Hepatocyte (in vitro differentiated cells): ENCODE measurements around the gene MOB2. TPM values are rescaled to one million over a fixed set of nuclear protein-coding genes. Genes with fewer than 3 reads are reported as not detected.

Experiments
- DNase-seq: peaks from one replicate; pipeline ENCODE4 v3.0.0-alpha.2; 2016; ENCODE audit warnings: low spot score
- H2AFZ ChIP-seq: fragments of 200-600 bp; sonication (generic); 2 replicates; pipeline ENCODE4 v1.6.0; 2016; ENCODE audit warnings: antibody characterized with exemption, mild to moderate bottlenecking
- H3K27ac ChIP-seq: fragments of 200-600 bp; sonication (generic); 2 replicates; pipeline ENCODE4 v1.5.1; 2016; ENCODE audit warnings: mild to moderate bottlenecking
- H3K27me3 ChIP-seq: fragments of 200-600 bp; sonication (generic); 2 replicates; pipeline ENCODE4 v1.6.1; 2016
- H3K36me3 ChIP-seq: fragments of 200-600 bp; sonication (generic); replicated peaks from 2 replicates; pipeline ENCODE4 v1.5.1; 2016; ENCODE audit warnings: low read depth; ENCODE audit not compliant: insufficient read depth
- H3K4me1 ChIP-seq: fragments of 200-600 bp; sonication (generic); 2 replicates; pipeline ENCODE4 v1.5.1; 2016; ENCODE audit warnings: mild to moderate bottlenecking, moderate library complexity; ENCODE audit not compliant: insufficient read depth
- H3K4me2 ChIP-seq: fragments of 200-600 bp; sonication (generic); 2 replicates; pipeline ENCODE4 v1.6.0; 2016
- H3K4me3 ChIP-seq: fragments of 200-600 bp; sonication (generic); 2 replicates; pipeline ENCODE4 v1.5.1; 2016; ENCODE audit warnings: mild to moderate bottlenecking
- H3K79me2 ChIP-seq: fragments of 200-600 bp; sonication (generic); 2 replicates; pipeline ENCODE4 v1.6.0; 2017; ENCODE audit warnings: mild to moderate bottlenecking
- H3K9me2 ChIP-seq: fragments of 200-600 bp; sonication (generic); replicated peaks from 2 replicates; pipeline ENCODE4 v1.6.0; 2017; ENCODE audit warnings: mild to moderate bottlenecking; ENCODE audit not compliant: insufficient read depth
- H3K9me3 ChIP-seq: fragments of 200-600 bp; sonication (generic); 2 replicates; pipeline ENCODE4 v1.5.1; 2016; ENCODE audit warnings: low read depth, mild to moderate bottlenecking
- H4K20me1 ChIP-seq: fragments of 200-600 bp; sonication (generic); 2 replicates; pipeline ENCODE4 v1.6.0; 2016; ENCODE audit warnings: mild to moderate bottlenecking; ENCODE audit not compliant: insufficient read depth, poor library complexity, severe bottlenecking
- CTCF ChIP-seq: fragments of 200-600 bp; sonication (generic); IDR thresholded peaks from 2 replicates; pipeline ENCODE4 v1.5.1; 2016; ENCODE audit warnings: antibody characterized with exemption, mild to moderate bottlenecking; ENCODE audit not compliant: poor library complexity
- EZH2 ChIP-seq: fragments of 200-600 bp; sonication (generic); IDR thresholded peaks from 2 replicates; pipeline ENCODE4 v1.6.1; 2016; ENCODE audit warnings: antibody characterized with exemption, mild to moderate bottlenecking, borderline replicate concordance
- EZH2phosphoT487 ChIP-seq: fragments of 200-600 bp; sonication (generic); IDR thresholded peaks from one replicate; pipeline ENCODE4 v1.6.1; 2018; ENCODE audit warnings: antibody characterized with exemption, mild to moderate bottlenecking, low read depth, moderate library complexity; ENCODE audit not compliant: unreplicated experiment, severe bottlenecking
- WGBS: methylation state at CpG from one replicate; pipeline ENCODE4 v1.1.6; 2016; ENCODE audit warnings: low lambda C conversion rate; ENCODE audit errors: missing lambda C conversion rate; 5-methylcytosine and 5-hydroxymethylcytosine counted together
- polyA plus RNA-seq: library from polyadenylated mRNA; unstranded; fragments of >200 nt; fragmentation: Nextera tagmentation; extraction: Ambion mirVana; gene quantifications from 2 replicates; pipeline ENCODE4 v1.2.1, GENCODE V29; 2016
- total RNA-seq: library from RNA; depleted of rRNA; stranded (reverse); fragments of >200 nt; gene quantifications from 2 replicates; pipeline ENCODE4 v1.2.3, GENCODE V29; 2014

MOB2 gene
- total and polyA plus RNA-seq, 2 experiments from 2014 or later = 12.5 to 48.2 TPM

DNA sequence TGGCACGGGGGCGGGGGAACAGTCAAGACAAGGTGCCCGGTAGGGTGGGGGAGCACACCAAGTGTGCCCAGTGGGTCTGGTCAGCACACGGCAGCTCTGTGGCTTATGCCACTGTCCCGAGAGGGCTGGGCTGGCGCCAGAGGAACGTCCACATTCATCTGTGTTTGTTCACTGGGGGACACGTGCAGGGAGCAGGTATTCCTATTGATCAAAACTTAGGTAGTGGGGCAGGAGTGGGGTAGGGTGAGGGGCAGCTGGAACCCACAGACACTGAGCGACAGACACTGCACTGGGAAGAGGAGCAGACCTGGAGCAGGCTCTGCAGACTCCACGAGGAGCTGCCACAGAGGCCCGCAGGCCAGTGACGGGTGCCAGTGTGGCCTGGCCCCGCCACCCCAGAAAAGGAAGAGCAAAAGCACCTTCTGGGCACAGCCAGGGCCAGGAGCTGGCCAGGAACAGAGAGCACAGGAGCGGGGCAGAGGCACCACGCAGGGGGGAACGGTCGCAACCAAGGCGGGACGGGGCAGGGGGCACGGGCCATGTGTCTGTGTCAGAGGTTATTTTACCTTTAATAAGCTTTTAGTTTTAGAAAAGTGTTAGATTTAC is 2.1 kb upstream of the MOB2 start:
- Histone ChIP-seq H3K4me2 (no peak overlapping the region), H3K27me3 (no peaks in the 10 kb centered on the region), H3K9me2 (no peaks in the 10 kb centered on the region), H3K36me3 (no peaks in the 10 kb centered on the region), H3K4me3 (no peak overlapping the region), H4K20me1 (peaks cover 54% of the 10 kb centered on the region), H3K27ac (no peak overlapping the region), H3K9me3 (no peaks in the 10 kb centered on the region), H3K79me2 (peaks cover 50% of the 10 kb centered on the region), H2AFZ (no peak overlapping the region), H3K4me1 (no peaks in the 10 kb centered on the region)
- TF ChIP-seq EZH2phosphoT487 (no peak), CTCF (no peak), EZH2 (no peak)
- 92% methylated on average over 19 of the region's 20 CpGs for WGBS
- no peak for DNase-seq

DNA sequence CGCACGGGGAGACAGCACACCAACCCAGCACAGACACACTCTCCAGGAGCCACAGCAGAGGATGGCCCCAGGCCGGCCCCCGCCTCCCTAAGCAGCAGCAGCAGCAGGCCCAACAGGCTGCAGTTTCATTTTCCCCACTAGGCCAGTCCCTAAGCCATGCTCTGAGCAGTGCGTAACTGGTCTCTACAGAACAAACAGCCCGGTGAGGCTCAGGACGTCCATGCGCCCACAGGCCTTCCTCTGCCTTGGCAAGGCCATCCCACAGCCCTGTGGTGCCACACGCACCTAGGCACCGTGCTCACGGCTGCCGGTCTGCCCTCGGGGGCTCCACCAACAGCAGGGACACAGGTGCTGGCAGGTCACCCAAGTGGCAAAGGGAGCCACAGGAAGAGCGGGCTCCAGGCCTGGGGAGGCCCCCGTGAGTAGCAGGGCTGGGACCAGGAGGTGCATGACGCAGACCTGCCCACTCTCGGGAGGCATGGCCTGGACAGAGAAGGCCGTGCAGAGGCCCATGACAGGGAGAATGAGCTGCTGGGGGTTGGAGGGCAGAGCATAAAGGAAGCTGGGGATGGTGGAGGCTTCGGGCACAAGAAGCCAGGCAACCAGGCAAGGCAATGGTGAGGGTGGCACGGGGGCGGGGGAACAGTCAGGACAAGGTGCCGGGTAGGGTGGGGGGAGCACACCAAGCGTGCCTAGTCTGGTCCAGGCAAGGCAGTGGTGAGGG is 1.4 kb upstream of the MOB2 start:
- H3K79me2 ChIP-seq = peaks cover 44% of the 10 kb centered on the region
- no peaks in the 10 kb centered on the region for H3K36me3 ChIP-seq
- H3K4me2 ChIP-seq = no peak overlapping the region
- no peak overlapping the region for H2AFZ ChIP-seq
- H3K9me2 ChIP-seq = no peaks in the 10 kb centered on the region
- no peak for TF ChIP-seq EZH2
- TF ChIP-seq EZH2phosphoT487 = no peak
- no peak for TF ChIP-seq CTCF
- no peak for DNase-seq
- no peak overlapping the region for H3K4me3 ChIP-seq
- 89% methylated on average over 20 of the region's 23 CpGs for WGBS
- peaks cover 59% of the 10 kb centered on the region for H4K20me1 ChIP-seq
- no peaks in the 10 kb centered on the region for H3K4me1 ChIP-seq
- H3K27me3 ChIP-seq = no peaks in the 10 kb centered on the region
- no peaks in the 10 kb centered on the region for H3K9me3 ChIP-seq
- H3K27ac ChIP-seq = no peak overlapping the region

GRCh38 chr11:1487091-1487850 is 692 bp upstream of the MOB2 start:
- TF ChIP-seq CTCF (no peak), EZH2 (no peak), EZH2phosphoT487 (no peak)
- peaks cover 56% of the 10 kb centered on the region for H4K20me1 ChIP-seq
- no peak overlapping the region for H3K4me2 ChIP-seq
- H3K27me3 ChIP-seq = no peaks in the 10 kb centered on the region
- DNase-seq = no peak
- H3K9me2 ChIP-seq = no peaks in the 10 kb centered on the region
- 91% methylated on average over 19 of the region's 21 CpGs for WGBS
- no peaks in the 10 kb centered on the region for H3K36me3 ChIP-seq
- no peak overlapping the region for H2AFZ ChIP-seq
- peaks cover 36% of the 10 kb centered on the region for H3K79me2 ChIP-seq
- no peak overlapping the region for H3K27ac ChIP-seq
- H3K9me3 ChIP-seq = no peaks in the 10 kb centered on the region
- H3K4me1 ChIP-seq = no peaks in the 10 kb centered on the region
- no peak overlapping the region for H3K4me3 ChIP-seq
